Astrocyte (in vitro differentiated cells and primary cell): ENCODE results near the gene GPC5.

Experiments
- EZH2 ChIP-seq: IDR thresholded peaks from 2 replicates; pipeline ENCODE4 v1.6.1; 2012; ENCODE audit warnings: mild to moderate bottlenecking, low read length, inconsistent platforms; ENCODE audit not compliant: insufficient read depth
- TF ChIP-seq, protein P1 (sequence below): IDR thresholded peaks from 2 replicates; pipeline ENCODE4 v1.5.1; 2011; ENCODE audit warnings: low read depth, mild to moderate bottlenecking, inconsistent platforms, low read length, moderate library complexity; ENCODE audit not compliant: insufficient read depth

DNA sequence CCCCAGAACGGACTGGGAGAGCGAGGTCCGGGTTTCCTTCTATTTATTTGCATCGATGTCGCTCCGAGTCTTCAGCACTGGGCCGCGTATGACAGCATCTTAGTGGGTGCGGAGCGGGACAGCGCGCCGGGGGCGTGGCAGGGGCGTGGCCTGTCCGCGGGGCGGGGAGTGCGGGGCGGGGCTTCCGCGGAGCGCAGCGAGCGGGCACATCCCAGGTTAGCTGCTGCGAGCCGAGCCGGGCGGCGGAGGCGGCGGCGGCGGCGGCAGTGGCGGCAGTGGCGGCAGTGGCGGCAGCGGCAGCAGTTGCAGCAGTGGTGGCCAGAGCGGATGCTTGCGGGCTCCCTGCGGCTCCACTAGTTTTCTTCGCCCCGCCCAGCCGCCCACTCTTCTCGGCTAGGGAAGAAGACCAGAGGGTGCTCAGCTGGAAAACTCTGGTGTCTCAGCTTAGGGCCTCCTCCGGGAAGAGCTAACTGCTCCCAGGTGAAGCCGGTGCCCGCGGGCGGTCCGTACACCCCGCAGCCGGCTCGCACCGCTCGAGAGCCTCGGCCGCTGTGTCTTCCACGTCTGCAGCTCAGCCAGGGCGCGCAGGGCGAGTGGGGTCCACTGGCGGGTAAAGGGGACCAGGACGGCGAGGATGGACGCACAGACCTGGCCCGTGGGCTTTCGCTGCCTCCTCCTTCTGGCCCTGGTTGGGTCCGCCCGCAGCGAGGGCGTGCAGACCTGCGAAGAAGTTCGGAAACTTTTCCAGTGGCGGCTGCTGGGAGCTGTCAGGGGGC, at the start of gene GPC5:
- TF ChIP-seq, protein P1, sequence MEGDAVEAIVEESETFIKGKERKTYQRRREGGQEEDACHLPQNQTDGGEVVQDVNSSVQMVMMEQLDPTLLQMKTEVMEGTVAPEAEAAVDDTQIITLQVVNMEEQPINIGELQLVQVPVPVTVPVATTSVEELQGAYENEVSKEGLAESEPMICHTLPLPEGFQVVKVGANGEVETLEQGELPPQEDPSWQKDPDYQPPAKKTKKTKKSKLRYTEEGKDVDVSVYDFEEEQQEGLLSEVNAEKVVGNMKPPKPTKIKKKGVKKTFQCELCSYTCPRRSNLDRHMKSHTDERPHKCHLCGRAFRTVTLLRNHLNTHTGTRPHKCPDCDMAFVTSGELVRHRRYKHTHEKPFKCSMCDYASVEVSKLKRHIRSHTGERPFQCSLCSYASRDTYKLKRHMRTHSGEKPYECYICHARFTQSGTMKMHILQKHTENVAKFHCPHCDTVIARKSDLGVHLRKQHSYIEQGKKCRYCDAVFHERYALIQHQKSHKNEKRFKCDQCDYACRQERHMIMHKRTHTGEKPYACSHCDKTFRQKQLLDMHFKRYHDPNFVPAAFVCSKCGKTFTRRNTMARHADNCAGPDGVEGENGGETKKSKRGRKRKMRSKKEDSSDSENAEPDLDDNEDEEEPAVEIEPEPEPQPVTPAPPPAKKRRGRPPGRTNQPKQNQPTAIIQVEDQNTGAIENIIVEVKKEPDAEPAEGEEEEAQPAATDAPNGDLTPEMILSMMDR: no peak
- peak; percentile 80 for TF ChIP-seq EZH2
